Type B pancreatic cell (in vitro differentiated cells): ENCODE data around the gene FLOT1. TPM values are rescaled to one million over a fixed set of nuclear protein-coding genes. Genes with fewer than 3 reads are reported as not detected.

Experiments used
- DNase-seq: peaks from one replicate; pipeline ENCODE4 v3.0.0; 2021; ENCODE audit warnings: mixed read lengths; ENCODE audit not compliant: unreplicated experiment; ENCODE audit errors: extremely low spot score
- H3K27ac Mint-ChIP-seq: 2 replicates; pipeline ENCODE4 v1.8.0; 2021; ENCODE audit warnings: mild to moderate bottlenecking, mixed read lengths
- H3K27me3 Mint-ChIP-seq: 2 replicates; pipeline ENCODE4 v1.8.0; 2021; ENCODE audit warnings: mixed read lengths
- H3K36me3 Mint-ChIP-seq: 2 replicates; pipeline ENCODE4 v1.8.0; 2021; ENCODE audit warnings: mixed read lengths
- H3K4me1 Mint-ChIP-seq: one replicate; pipeline ENCODE4 v1.8.0; 2021; ENCODE audit warnings: mixed read lengths; ENCODE audit not compliant: unreplicated experiment
- H3K4me3 Mint-ChIP-seq: 2 replicates; pipeline ENCODE4 v1.8.0; 2021; ENCODE audit warnings: mild to moderate bottlenecking, mixed read lengths
- H3K9me3 Mint-ChIP-seq: 2 replicates; pipeline ENCODE4 v1.8.0; 2021; ENCODE audit warnings: mixed read lengths
- total RNA-seq: library from RNA; stranded (reverse); gene quantifications from 2 replicates; pipeline ENCODE4 v1.2.1, GENCODE V29; 2021; ENCODE audit warnings: low replicate concordance
- TF ChIP-seq, protein P1 (sequence below): fragments of 200-600 bp; sonication (generic); conservative IDR thresholded peaks from 2 replicates; pipeline ENCODE4 v1.5.0; 2021; ENCODE audit warnings: antibody characterized with exemption, mild to moderate bottlenecking

FLOT1 gene
- total RNA-seq, 1 donor from 2014 or later, result 94.8 TPM

DNA sequence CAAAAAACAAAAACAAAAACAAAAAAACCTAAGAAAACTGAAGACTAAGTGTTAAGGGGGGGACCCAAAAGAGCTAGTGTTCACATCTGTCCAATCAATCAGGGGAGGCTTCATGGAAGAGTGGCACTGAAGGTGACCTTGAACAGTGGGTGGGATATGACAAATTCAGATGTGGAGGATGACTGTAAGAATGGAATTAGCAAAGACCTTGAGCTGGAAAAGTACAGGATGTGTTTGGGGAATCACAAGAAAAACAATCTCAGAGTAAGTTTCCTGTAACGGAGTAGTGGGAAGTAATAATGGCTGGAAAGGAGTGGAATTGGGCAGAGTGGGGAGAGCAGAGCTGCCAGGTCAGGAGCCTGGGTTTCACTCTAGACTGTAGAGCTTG is 4.8 kb upstream of the FLOT1 start:
- peak overlapping the region; percentile 42 for H3K27ac Mint-ChIP-seq
- no peaks in the 10 kb centered on the region for H3K9me3 Mint-ChIP-seq
- no peaks in the 10 kb centered on the region for H3K27me3 Mint-ChIP-seq
- no peak for DNase-seq
- peaks cover 44% of the 10 kb centered on the region for H3K4me1 Mint-ChIP-seq
- TF ChIP-seq, protein P1, sequence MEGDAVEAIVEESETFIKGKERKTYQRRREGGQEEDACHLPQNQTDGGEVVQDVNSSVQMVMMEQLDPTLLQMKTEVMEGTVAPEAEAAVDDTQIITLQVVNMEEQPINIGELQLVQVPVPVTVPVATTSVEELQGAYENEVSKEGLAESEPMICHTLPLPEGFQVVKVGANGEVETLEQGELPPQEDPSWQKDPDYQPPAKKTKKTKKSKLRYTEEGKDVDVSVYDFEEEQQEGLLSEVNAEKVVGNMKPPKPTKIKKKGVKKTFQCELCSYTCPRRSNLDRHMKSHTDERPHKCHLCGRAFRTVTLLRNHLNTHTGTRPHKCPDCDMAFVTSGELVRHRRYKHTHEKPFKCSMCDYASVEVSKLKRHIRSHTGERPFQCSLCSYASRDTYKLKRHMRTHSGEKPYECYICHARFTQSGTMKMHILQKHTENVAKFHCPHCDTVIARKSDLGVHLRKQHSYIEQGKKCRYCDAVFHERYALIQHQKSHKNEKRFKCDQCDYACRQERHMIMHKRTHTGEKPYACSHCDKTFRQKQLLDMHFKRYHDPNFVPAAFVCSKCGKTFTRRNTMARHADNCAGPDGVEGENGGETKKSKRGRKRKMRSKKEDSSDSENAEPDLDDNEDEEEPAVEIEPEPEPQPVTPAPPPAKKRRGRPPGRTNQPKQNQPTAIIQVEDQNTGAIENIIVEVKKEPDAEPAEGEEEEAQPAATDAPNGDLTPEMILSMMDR, result no peak
- no peaks in the 10 kb centered on the region for H3K36me3 Mint-ChIP-seq
- H3K4me3 Mint-ChIP-seq, result no peak overlapping the region

DNA sequence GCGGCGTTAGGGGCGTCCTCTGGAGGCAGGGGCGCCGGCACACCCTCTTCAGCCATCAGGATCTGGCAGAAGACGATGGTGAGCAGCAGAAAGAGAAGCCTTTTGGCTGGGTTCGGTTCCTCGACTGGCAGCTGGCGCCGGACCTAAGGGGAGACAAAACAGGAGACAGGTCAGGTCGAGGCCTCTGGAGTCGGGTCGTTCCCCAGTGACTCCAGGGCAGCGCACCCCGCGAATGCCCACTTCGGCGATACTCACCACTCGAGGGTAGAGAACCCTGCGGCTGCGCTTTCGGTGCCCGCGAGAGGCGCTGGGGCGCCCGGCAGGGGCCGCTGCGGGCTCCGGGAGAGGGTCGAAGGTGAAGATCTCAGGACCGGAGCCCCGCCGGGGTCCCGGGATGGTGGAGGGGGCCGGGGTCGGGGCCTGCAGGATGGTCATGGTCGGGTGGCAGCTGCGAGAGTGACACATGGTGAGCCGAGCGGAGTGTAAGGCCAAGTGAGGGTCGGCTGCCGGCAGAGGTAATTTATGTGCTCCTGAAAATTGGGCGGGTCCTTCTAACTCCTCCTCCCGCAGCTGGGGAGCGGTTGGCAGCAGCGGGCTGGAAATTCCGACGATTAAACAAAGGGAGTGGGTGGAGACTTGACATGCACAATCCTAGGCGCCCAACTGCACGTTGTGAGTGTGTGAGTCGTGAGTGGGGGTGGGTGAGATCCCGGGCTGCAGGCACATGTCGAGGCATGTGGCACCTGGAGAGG is 1.7 kb upstream of the FLOT1 start, which contains the start of gene IER3:
IER3 (minus strand) TSS at position 494 of the 752 bp plus-strand sequence; CDS start at position 465, 29 bp downstream.
- H3K27ac Mint-ChIP-seq, result peak within 1 kb of the TSS; percentile 97
- H3K36me3 Mint-ChIP-seq, result peaks cover 14% of the 10 kb centered on the region
- no peaks in the 10 kb centered on the region for H3K27me3 Mint-ChIP-seq
- peaks cover 45% of the 10 kb centered on the region for H3K4me1 Mint-ChIP-seq
- H3K9me3 Mint-ChIP-seq, result no peaks in the 10 kb centered on the region
- TF ChIP-seq, protein P1, result peak; percentile 78
- H3K4me3 Mint-ChIP-seq, result peak within 1 kb of the TSS; percentile 99
- DNase-seq, result peak; percentile 84

DNA sequence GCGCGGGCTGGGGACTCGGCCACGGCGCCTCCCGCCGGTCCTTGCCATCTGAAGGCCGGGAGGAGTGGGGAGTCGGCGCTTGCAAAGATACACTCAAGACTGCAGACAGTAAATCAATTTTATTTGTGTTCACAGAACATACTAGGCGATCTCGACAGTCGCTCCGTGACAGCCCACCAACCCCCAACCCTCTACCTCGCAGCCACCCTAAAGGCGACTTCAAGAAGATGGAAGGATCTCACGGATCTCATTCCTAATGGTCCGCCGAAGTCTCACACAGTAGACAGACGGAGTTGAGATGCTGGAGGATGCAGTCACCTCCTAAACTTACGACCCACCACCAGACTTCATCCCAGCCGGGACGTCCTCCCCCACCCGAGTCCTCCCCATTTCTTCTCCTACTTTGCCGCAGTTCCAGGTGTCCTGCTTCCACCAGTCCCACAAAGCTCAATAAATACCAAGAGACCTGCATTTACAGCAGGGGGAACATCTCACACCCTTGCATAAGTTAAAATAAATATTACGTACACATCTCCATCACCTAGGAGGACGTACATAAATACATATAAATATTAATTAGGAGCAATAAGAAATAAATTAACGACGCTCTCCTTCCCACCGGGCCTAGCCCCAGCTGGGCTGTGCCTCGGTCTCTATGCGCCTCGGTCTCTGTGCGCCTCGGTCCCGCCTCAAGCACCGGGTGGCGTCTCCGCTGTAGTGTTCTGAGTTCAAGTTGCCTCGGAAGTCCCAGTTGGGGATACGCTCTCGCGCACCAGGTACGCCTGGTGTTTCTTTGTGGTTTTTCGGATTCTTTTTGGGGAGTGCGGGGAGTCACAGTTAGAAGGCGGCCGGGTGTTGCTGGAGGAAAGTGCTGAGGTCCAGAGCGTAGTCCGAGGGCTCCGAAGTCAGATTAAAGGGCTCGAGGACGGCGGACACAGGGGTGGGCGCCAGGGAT is 889 bp upstream of the FLOT1 start:
- peaks cover 38% of the 10 kb centered on the region for H3K4me1 Mint-ChIP-seq
- H3K9me3 Mint-ChIP-seq, result no peaks in the 10 kb centered on the region
- H3K27me3 Mint-ChIP-seq, result no peaks in the 10 kb centered on the region
- peak overlapping the region; percentile 99 for H3K4me3 Mint-ChIP-seq
- peak overlapping the region; percentile 97 for H3K27ac Mint-ChIP-seq
- TF ChIP-seq, protein P1, result no peak
- no peak for DNase-seq
- peaks cover 21% of the 10 kb centered on the region for H3K36me3 Mint-ChIP-seq

DNA sequence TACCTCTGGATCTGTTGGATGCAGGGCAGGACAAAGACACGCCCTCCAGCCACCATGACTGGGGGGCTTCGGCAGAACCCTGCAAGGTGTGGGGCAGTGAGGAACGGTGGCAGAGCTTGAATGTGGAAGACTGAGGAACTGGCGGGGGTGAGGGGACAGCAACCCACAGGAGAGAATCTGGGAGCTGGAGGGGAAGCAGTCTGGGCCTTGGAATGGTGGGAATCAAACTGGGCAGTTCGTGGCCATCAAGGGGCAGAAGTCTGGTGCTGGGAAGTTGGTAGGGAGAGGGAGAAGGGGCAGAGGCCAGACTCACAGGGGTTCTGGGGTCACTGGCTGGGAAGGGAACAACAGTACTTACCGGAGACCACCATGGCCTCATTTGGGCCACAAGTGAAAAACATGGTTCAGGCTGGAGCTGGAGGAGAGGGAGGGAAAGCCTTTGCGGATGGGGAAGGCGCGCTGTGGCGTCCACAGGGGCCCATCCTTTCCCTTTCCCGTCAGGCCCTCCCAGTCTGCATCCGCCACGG is 635 bp downstream of the FLOT1 start:
- no peak for DNase-seq
- TF ChIP-seq, protein P1, result no peak

DNA sequence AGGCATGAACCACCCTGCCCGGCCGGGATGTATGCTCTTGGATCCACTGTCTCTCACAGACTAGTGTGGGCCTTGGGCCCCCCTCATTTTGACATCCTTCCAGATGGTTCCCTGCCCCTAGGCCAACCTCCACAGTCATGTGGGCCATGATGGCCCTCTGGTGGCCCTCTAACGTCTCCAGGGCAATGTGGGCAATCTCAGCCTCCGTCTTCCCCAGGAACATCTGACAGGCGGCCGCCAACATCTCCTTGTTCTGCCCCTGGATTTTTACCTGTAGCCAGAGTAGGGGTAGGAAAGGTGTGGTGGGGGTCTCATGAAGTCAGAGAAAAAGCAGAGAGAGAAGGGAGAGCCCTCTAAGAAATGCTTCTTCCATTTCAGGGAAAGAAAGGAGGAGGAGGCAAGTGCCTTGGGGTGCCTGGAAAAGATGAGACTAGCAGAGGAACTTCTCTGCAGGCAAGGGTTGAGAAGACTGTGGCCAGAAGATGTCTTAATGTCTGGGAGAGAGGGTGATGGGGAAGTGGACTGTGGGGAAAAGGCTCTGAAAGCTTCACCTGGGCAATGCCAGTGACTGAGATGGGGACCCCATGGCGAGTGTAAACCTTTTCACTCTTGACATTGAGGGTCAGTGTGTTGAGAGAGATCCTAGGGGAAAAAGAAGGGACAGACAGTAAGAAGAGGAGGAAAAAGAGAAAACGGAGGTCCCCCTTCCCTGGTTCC is 1.3 kb downstream of the FLOT1 start:
- Mint-ChIP-seq H3K27me3 (no peaks in the 10 kb centered on the region), H3K4me3 (peak overlapping the region; percentile 99), H3K36me3 (peaks cover 31% of the 10 kb centered on the region), H3K27ac (peak overlapping the region; percentile 94), H3K4me1 (peaks cover 33% of the 10 kb centered on the region), H3K9me3 (no peaks in the 10 kb centered on the region)
- TF ChIP-seq, protein P1, result no peak
- no peak for DNase-seq

More for the DNA sequence above, 635 bp downstream of the FLOT1 start:
- Mint-ChIP-seq H3K9me3 (no peaks in the 10 kb centered on the region), H3K36me3 (peaks cover 29% of the 10 kb centered on the region), H3K4me1 (peaks cover 33% of the 10 kb centered on the region), H3K4me3 (peak overlapping the region; percentile 99), H3K27ac (peak overlapping the region; percentile 94), H3K27me3 (no peaks in the 10 kb centered on the region)
